NOMO-1 treated with dmso at 0.1 percent for 144 hours (cell line): ENCODE data around the gene RAD52.
A peak's percentile ranks its signal among the peaks of the same experiment; 100 is the strongest.

Experiments
- DNase-seq: peaks from one replicate; lab custom pipeline; 2025; ENCODE audit not compliant: unreplicated experiment; lab: John Stamatoyannopoulos, UW

RAD52 gene

DNA sequence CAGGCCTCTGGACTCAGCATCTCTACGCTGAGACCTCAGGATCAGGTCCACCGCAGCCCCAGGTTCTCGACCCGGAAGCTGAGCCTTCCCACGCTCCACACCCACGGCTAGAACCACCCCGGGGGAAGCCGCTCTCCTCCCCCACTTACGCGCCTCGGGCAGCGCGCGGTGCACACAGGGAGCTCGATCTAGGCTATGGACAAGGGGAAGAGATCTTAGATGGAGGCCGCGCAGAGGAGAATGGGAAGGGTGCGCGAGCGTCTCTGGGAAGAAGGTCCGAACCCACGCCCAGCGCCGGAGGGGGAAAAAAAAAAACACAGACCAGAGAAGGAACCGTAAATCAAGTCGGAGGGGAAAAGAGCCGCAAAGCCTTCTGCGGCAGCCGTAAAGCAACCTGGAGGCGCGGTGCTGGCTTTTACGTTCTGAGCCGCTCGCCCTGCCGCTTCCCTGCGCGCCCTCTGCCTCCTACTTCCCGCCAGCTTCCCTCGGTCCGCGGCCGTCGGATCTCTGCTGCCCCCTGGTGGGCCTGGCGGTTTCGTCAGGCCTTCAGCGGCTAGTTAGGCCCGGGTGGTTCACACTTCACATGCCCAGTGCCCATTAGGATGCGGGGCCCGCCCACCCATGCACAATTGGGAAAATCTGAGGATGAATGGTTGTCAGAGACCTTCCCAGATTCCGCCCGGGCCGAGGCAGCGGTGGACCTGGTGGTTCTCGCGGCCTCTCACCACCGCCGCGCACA, at the start of gene RAD52:
Gene RAD52, minus strand, starts transcription at position 242 of the 739 bp plus-strand sequence. CDS start 16,636 bp downstream, outside the sequence.
- peak; percentile 99 for DNase-seq

DNA sequence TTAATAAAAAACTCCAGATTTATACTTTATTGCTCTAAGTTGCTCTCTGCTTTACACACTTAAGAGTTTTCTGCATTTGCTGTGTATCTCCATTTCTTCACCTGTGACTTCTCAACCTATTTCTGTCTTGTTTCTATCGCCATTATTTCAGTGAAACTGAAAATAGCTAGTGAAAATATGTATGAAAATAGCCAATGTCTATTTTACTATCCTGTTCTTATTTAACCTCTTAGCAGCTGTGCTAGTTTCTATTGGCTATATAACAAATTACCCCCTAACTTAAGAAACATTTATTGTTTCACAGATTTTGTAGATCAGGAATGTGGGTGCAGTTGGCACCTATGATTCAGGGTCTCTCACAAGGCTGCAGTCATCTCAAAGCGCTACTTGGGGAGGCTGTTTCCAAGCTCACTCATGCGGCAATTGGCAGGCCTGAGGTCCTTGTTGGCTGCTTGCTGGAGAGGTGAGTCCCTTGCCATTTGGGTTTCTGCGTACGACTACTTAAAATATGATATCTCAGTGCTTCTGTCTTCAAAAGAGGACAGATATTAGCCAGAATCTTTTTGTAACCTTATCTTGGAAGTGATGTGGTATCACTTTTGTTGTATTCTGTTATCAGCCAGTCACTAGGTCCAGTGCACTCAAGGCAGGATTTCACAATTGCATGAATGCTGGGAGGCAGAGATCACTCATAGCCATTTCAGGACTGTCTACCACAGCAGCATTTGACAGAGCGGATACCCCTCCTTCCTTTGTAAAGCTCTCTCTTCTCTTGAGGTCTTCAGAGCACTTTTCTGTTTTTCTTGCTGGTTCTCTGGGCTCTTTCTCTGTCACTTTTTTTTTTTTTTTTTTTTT, 48.8 kb upstream of the RAD52 start:
- no peak for DNase-seq

DNA sequence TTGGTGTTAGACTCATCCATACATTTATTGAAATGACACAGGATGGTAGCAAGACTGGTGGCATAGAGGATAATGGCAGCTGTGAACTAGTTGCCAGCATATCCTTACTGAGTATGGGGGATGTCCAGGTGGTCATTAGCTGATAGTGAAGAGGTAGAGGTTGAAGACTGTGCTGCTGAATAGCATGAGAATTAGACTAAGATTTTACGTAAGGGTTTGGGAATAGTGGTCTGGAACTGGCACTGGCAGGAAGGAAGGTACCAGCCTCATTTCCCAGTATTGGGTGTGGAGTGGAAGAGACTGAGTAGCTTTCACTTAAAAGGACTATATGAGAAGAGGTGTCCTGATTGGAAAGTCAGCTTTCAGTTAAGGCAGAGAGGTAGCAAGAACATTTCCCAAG, 48.0 kb upstream of the RAD52 start:
- DNase-seq: no peak

DNA sequence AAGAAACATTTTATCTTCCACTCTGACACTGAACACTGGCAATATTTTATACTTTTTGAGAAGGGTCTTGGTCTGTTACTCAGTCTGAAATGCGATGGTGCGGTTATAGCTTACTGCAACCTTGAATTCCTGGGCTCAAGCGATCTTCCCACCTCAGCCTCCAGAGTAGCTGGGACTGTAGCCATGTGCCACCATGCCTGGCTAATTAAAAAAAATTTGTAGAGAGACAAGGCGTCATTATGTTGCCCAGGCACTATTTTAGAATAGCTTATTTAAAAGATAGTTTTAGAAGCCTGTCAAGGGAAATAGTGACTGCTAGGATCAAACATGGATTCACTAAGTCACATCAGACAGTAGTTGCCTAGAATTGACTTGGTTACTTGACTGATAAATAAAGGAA, 47.4 kb upstream of the RAD52 start:
- no peak for DNase-seq

DNA sequence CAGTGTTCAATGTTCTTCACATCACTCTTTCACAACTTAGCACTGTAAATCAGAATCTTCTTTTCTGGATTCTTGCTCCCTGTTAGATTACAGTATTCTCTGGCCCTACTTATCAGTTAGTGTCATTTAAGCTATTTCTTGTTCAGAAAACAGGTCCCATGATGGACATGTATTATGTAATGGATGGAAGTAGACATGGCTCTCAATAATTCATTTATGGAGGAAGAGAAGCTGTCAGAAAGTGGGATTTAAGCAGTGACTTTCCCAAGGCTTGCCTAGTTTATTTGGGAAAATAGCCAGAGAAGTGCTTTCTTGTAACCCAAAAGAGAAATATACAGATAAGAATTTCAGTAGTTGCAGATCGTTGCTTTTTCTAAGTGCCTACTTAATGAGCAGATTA, 43.2 kb upstream of the RAD52 start:
- DNase-seq: no peak

DNA sequence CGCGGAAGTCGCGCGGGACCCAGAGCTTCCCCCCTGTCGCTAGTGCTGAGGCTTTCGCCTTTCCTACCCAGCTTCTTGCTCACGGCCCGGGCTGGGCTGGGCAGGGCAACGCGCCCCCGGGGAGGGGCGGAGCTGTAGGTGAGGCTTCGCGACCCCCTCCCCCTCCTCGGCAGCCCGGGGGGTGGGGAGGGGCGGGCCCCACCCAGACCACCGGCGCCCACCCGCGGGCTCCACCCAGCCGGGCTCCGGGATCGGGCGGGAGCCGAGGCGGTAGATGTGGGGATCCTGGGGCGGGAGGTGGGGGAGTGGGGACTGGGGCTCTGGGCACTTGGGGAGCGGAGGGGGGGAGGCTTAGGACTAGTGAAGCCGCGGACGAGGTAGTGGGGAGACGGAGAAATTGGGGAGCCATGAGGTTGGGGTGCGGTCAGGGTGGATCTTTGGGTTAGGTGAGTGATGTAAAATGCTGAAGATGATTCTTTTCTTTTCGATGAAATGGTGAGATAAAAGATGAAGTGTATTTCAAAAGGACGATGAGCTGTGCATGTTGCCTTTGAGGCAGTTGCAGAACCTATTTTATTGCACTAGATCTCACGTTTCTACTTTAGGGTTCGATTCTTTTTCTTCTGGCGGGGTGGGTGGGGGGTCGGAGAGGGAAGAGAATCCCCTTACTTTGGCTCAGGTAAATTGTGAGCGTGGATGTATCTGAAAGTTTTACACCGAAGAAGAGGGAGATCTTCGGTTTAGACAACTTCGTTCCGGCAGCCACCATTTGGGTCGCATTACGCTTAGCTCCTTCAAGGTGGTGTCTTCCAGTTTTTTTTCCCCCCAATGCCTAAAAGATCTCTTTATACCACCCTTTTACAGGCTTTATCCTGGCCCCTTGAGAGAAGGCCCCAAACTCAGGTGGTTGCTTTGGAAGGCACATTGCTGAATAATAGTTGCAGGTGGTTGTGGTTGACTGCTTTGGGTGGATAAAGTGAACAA, 42.1 kb upstream of the RAD52 start:
- no peak for DNase-seq

DNA sequence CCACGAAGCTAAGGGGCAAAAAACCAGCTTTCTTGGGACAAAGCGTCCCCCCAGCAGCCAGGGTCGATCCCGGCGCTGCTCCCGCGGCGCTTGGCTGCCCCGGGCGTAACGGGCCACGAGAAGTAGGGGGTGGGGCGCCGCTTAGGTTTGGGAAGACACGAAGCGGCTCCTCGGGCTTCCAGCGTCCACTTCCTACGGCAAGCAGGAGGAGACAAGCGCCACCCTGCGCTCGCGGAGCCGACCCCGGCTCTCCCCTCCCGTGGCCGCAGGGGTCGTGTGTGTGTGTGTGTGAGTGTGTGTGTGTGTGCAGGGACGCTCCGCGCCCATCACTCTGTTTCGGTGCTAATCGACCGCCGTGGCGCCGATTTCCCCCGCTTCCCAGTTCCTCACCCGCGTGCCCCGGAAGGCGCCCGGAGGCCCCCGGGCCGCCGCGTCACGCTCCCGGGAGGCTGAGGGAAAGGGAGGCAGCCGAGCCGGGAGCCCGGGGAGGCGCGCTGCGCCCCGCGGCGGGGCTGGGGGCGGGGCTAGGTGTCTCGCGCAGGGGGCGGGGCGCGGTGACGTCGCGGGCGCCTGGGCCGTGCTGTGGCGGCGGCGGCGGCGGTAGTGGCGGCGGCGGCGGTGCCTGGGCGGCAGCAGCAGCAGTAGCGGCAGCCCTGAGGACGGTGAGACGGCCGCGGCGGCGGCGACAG, 41.3 kb upstream of the RAD52 start, which contains the start of gene ERC1:
Gene ERC1, plus strand, starts transcription at position 563 of the 689 bp plus-strand sequence. CDS start 36,681 bp downstream, outside the sequence.
- peak; percentile 77 for DNase-seq

DNA sequence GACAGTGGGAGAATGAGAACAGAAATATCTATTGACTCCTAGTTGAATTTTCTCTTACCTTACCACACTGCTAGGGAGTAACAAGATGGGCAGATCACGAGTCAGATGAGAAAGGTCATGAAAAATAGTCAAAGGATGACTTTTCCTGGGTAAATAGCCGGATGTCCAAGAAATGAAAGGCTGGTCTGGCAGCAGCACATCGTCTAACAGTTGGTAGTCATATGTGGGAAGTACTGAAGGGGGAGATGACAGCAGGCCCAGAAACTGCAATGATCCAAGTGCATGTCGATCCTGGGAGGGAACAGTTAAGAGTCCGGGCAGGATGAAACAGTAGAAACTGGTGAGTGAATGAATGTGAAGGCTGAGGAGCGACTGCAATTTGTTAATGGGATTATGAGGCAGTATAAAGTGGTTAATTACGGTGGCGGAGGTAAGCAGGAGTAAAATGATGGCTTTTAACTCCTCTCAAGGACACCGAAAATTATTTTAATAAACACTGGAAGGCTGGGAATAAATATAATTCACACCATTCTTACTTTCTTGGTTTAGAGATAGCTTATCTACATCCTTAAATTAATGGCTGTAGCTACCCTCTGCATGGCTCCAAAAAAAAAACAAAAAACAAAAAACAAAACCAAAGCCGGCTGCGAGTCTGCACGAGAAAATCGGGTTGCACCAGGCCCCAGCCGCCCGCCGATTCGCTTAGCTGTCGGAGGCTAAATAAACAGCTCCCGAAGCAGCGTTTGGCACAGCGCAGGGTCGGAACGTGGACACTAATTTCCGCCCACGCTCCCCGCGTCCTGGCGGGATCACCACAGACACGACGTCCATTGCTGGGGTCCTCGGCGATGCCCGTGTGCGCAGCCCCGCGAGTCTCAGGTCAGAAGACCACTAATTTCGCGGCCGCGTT, 40.5 kb upstream of the RAD52 start:
- peak; percentile 12 for DNase-seq

DNA sequence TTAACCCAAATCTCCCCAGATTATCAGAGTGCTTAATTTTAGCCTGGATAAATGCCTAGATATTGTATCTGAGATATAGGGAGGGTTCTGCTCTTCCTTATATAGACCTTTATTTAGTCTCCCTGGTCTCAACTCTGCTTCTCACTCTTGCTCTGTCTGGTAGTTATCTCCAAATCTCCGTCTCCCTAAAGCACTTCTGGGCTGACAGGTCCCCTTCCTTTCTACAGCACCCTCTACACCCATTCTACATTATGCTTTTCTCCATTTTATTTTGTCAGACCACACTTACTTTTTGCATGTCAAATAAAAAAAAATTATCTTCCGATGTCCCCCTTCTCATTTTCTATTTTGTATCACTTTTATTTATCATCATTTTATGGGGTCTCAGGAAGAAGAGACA, 39.6 kb upstream of the RAD52 start:
- DNase-seq: no peak

DNA sequence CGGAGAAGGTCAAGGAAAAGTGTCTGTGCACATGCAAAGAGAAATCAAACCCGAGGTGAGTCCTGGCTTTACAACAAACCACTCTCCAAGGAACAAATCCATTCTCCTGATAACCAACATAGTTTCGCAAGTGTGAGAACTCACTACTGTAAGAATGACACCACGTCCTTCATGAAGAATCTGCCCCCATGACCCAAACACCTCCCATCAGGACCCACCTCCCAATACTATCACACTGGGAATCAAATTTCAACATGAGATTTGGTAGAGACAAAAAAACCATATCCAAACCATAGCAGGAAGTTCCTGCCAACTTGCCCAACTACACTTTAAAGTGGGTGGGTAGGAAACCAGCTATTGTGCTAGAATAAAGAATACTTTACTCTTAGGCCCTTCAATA, 39.2 kb upstream of the RAD52 start:
- no peak for DNase-seq

DNA sequence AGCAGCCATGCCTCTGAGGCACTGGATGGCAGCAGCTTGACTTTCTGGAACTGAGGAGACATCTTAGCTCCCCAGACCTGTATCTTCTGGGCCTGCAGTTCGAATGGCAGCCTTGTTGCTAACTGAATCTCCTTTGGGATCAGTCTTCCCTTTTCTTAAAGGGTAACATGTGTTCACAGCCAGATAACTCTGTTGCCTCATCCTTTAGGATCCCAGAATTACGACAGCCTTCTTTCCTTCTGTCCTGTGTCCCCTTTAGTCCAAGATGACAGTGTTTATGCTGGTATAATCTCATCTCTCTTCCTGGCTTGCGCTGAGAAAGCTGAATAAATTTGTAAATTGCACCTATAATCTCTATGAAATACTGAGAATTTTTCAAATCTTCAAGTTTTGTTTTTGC, 32.5 kb upstream of the RAD52 start:
- no peak for DNase-seq

DNA sequence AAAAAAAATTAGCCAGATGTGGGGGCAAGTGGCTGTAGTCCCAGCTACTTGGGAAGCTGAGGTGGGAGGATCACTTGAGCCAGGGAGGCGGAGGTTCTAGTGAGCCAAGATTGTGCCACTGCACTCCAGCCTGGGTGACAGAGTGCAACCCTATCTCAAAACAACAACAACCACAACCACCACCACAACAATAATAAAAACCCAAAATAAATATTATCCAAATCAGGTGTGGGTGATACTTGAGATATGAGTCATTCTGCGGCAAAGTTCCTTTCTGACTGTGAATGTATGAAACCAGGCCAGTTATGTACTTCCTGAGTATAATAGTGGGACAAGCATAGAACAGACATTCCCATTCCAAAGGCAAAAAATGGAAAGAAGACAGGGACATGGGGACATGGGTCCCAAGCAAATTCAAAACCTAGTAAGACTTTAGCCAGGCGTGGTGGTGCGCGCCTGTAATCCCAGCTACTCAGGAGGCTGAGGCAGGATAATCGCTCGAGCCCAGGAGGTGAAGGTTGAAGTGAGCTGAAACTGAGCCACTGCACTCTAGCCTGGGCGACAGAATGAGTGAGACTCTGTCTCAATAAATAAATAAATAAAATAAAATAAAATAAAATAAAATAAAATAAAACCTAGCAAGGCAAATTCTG, 31.8 kb upstream of the RAD52 start:
- no peak for DNase-seq

DNA sequence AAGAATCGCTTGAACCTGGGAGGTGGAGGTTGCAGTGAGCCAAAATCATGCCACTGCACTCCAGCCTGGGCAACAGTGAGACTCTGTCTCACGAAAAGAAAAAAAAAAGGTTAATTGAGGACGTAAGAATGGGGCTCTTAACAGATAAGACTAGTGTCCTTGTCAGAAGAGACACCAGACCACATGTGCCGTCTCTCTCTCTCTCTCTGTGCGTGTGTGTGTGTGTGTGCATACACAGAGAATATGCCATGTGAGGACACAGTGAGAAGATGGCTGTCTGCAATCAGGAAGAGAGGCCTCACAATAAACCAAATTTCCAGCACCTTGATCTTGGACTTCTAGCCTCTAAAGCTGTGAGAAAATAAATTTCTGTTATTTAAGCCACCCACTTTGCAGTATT, 29.9 kb upstream of the RAD52 start:
- DNase-seq: no peak

DNA sequence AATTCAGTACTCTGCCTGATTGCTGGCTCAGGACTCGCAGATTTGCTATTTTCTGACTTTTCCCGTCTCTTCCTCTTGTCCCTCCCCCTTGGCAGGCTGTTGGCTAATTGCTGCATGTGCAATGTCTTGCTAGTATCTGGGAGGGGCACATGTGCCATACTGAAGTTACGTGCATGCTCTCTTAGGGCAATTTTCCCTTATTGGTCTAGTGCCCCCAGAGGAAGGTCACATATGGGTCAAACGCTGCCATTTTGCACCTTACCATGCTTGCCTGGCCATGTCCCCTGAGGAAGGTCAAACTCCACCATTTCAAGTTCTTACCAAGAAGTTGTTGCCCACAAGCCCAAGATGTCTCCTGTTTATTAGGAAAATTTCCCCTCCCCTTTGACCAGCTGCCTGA, 27.7 kb upstream of the RAD52 start:
- DNase-seq: no peak

DNA sequence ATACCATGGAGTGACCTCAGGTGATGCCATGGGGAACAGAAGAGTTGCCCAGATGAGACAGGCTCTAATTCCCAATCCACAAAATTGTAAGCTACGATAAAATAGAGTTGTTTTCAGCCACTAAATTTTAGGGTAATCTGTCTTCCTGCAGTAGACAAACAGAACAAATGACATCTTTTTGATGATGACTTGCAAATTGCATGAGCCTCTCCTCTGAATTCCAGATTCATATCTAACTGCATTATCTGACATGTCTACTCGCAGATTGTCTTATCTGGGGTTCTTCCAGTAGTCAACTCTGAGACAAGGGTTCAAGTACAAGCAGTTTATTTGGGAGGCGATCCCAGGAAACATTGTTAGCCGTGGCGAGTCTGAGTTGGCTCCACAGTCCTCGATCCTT, 27.1 kb upstream of the RAD52 start:
- DNase-seq: no peak

DNA sequence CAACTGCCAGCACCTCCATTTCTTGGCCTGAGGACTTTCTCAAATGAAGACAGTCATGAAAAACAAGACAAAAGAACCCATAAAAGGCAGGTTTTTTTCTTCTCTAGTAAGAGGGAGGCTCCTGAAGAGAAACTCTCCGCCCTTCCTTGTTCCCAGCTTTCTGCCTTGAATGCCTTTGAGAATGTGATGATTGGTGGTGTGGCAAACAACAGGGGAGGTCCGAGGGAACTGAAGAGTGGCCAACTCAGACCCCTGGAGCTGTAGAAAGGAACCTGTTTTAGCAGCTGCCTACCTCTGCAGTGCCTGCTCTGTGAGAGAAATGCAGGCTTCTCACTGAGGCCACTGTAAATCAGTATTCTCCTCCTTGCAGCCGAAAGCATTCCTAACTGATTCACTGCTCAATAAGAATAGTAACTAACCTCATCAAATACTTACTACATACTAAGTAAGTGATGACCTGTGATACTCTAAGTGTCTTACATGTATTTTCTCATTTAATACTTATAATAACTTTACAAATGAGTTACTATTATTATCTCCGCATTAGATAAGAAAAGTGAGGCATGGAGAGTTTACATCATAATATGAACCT, 24.9 kb upstream of the RAD52 start:
- DNase-seq: no peak

DNA sequence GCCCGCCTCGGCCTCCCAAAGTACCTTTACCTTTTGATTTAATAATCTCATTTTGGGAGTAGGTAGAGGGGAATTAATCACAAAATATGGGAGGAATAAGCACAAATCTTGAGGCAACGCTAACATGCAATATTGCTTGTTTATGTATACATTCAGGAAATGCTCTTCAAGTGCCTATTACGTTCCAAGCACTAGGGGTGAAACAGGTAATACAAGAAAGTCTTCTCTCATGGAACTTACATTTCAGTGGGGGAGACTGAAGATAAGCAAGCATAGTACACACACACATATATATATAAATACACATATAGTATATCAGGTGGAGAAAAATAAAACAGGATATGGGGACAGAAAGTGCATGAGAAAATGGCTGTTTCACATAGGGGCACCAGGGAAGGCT, 22.5 kb upstream of the RAD52 start:
- no peak for DNase-seq

DNA sequence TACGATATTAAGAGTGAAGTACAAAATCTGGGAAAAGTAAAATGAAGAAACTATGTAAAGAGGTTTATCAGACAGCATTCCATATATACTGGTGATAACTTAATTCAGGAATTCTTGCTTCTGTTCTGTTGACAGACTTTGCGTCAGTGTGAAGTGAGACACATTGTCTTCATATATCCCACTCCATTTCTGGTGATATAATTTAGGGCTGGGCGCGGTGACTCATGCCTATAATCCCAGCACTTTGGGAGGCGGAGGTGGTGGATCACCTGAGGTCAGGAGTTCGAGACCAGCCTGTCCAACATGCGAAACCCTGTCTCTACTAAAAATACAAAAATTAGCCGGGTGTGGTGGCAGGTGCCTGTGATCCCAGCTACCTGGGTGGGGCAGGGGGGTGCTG, 20.3 kb upstream of the RAD52 start:
- DNase-seq: no peak

DNA sequence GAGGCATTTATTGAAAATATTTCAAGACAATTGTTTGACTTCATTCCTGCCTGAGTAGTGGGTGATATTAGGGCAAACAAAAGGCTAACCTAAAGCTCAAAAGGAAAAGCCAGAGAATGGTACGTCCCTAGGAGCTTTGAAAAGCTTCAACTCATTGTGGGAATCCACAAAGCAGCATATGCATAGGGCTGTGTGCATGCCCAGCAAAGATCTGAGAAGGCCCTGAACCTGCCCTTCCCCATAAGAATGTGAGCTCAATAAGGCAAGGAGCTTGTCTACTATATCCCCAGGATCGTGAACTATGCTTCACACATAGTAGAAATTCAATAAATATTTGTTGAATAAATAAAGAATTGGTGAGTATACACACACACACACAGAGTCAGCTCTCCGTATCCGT, 19.1 kb upstream of the RAD52 start:
- no peak for DNase-seq
